Measurements from ENCODE around the gene ADTRP. TPM values are rescaled to one million over a fixed set of nuclear protein-coding genes. Genes with fewer than 3 reads are reported as not detected.

The ADTRP gene
- total and polyA plus RNA-seq, 2 donors (not counting 1 experiment from before 2014, with no cell fraction given), result 0.18 to 1.2 TPM

- H3K27ac Mint-ChIP-seq, result peak overlapping the region; percentile 12
- POLR2A ChIA-PET, result no interaction called here
- Histone ChIP-seq H3K4me3 (ENCODE audit: control extremely low read depth in 1 of 5, extremely low read depth in 1 of 5, insufficient read depth in 1 of 5, low read depth in 2 of 5, low read length in 4 of 5) (no peak overlapping the region), H4K20me1 (ENCODE audit: control insufficient read depth, insufficient read depth, low read length, poor library complexity, severe bottlenecking) (no peaks in the 10 kb centered on the region), H2AFZ (ENCODE audit: insufficient read depth, low read depth, low read length, poor library complexity, severe bottlenecking) (peak overlapping the region; percentile 25), H3K9me3 (ENCODE audit: control extremely low read depth in 1 of 3, control insufficient read depth in 2 of 3, insufficient read depth in 1 of 3, low read length in 2 of 3) (no peaks in the 10 kb centered on the region), H3K79me2 (ENCODE audit: control insufficient read depth, insufficient read depth, low read length) (no peaks in the 10 kb centered on the region), H3K36me3 (replicated peaks in 1 of 2; ENCODE audit: control extremely low read depth in 1 of 2, control insufficient read depth in 1 of 2, extremely low read depth in 1 of 2, insufficient read depth in 2 of 2, low read length in 1 of 2) (no peaks in the 10 kb centered on the region), H3K4me1 (ENCODE audit: control insufficient read depth in 2 of 2, insufficient read depth in 2 of 2, low read length in 2 of 2) (peaks cover 10 to 17% of the 10 kb centered on the region in 2 donors), H3K27ac (ENCODE audit: low read length in 2 of 2) (no peak overlapping the region), H3K4me2 (replicated peaks; ENCODE audit: low read depth, low read length, poor library complexity, severe bottlenecking) (peak overlapping the region; percentile 38), H3K27me3 (replicated peaks in 1 of 4; ENCODE audit: control extremely low read depth in 1 of 4, control insufficient read depth in 3 of 4, insufficient read depth in 4 of 4, low read length in 3 of 4) (peaks cover 0 to 2% (median 0%) of the 10 kb centered on the region in 4 experiments), H3K9ac (ENCODE audit: low read length) (no peak overlapping the region)
- TF ChIP-seq EZH2 (IDR thresholded peaks at IDR 0.05; ENCODE audit: borderline replicate concordance, insufficient read depth, low read depth, low read length, poor library complexity, severe bottlenecking), result no peak
- TF ChIP-seq CTCF (IDR thresholded peaks at IDR 0.05), result no peak
- no peaks in the 10 kb centered on the region for H3K9me3 Mint-ChIP-seq (ENCODE audit: insufficient read depth)
- H3K4me3 Mint-ChIP-seq, result peak overlapping the region; percentile 5
- H3K4me1 Mint-ChIP-seq, result peaks cover 20% of the 10 kb centered on the region
- CTCF ChIA-PET, result interaction anchor here (1.5 kb wide), 1 partner anchor 9 kb away, joined by 4 read pairs; no protein-coding TSS in a partner anchor
- ATAC-seq (ENCODE audit: low read depth) (peak; percentile 64), DNase-seq (peak; percentile 54)
- 1% methylated on average over 10 of the region's 12 CpGs for WGBS (ENCODE audit: insufficient coverage)
- H3K27me3 Mint-ChIP-seq, result peaks cover 29% of the 10 kb centered on the region
- intact Hi-C loops (cut with micrococcal nuclease), result no loop called here
These were observed 46.5 kb downstream of the ADTRP start for GRCh38 chr6:11732036-11732631.

DNA sequence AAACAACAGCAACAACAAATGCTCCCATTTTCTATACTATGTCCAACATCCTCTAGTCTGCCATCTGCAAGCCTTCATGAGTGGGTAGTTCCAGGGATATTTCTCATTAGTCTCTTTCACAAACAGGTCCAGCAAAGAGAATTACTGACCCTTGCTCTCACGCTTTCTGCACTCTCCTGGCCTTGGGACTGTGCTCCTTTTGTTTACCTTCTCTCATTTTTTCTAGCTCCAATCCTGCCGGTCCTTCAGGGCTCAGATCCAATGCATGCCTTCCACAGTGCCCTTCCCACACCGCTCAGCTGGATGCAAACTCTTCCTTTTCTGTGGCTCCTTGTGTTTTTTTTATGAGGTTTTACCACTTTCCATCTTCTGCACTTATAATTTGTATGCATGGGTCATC lies 47.2 kb downstream of the ADTRP start:
- Mint-ChIP-seq H3K27me3 (peaks cover 26% of the 10 kb centered on the region), H3K9me3 (ENCODE audit: insufficient read depth) (no peaks in the 10 kb centered on the region), H3K4me3 (no peak overlapping the region), H3K27ac (no peak overlapping the region), H3K4me1 (peaks cover 20% of the 10 kb centered on the region)
- Histone ChIP-seq H3K36me3 (replicated peaks in 1 of 2; ENCODE audit: control extremely low read depth in 1 of 2, control insufficient read depth in 1 of 2, extremely low read depth in 1 of 2, insufficient read depth in 2 of 2, low read length in 1 of 2) (no peaks in the 10 kb centered on the region), H2AFZ (ENCODE audit: insufficient read depth, low read depth, low read length, poor library complexity, severe bottlenecking) (no peak overlapping the region), H3K4me3 (ENCODE audit: control extremely low read depth in 1 of 5, extremely low read depth in 1 of 5, insufficient read depth in 1 of 5, low read depth in 2 of 5, low read length in 4 of 5) (no peak overlapping the region), H3K79me2 (ENCODE audit: control insufficient read depth, insufficient read depth, low read length) (no peaks in the 10 kb centered on the region), H4K20me1 (ENCODE audit: control insufficient read depth, insufficient read depth, low read length, poor library complexity, severe bottlenecking) (no peaks in the 10 kb centered on the region), H3K4me2 (replicated peaks; ENCODE audit: low read depth, low read length, poor library complexity, severe bottlenecking) (no peak overlapping the region), H3K27ac (ENCODE audit: low read length in 2 of 2) (no peak overlapping the region), H3K27me3 (replicated peaks in 1 of 4; ENCODE audit: control extremely low read depth in 1 of 4, control insufficient read depth in 3 of 4, insufficient read depth in 4 of 4, low read length in 3 of 4) (peaks cover 0 to 2% (median 0%) of the 10 kb centered on the region in 4 experiments), H3K9me3 (ENCODE audit: control extremely low read depth in 1 of 3, control insufficient read depth in 2 of 3, insufficient read depth in 1 of 3, low read length in 2 of 3) (no peaks in the 10 kb centered on the region), H3K9ac (ENCODE audit: low read length) (no peak overlapping the region), H3K4me1 (ENCODE audit: control insufficient read depth in 2 of 2, insufficient read depth in 2 of 2, low read length in 2 of 2) (peaks cover 10 to 17% of the 10 kb centered on the region in 2 donors)
- DNase-seq (no peak), ATAC-seq (ENCODE audit: low read depth) (no peak)
- TF ChIP-seq CTCF (IDR thresholded peaks at IDR 0.05), result no peak
- intact Hi-C loops (cut with micrococcal nuclease), result no loop called here
- CTCF ChIA-PET, result interaction anchor here (1.5 kb wide), 1 partner anchor 9 kb away, joined by 4 read pairs; no protein-coding TSS in a partner anchor
- POLR2A ChIA-PET, result no interaction called here
- whole genome bisulfite sequencing (ENCODE audit: insufficient coverage), result 100% methylated on average over 2 of the region's 3 CpGs

All from B cell (primary cell).